KG1 (cell line): ENCODE data around the gene NKX3-2.

Experiments used
- DNase-seq: peaks from one replicate; lab custom pipeline; 2025; lab: John Stamatoyannopoulos, UW

NKX3-2 gene

GRCh38 chr4:13545394-13545808 lies 1.1 kb upstream of the NKX3-2 start:
- DNase-seq: no peak

DNA sequence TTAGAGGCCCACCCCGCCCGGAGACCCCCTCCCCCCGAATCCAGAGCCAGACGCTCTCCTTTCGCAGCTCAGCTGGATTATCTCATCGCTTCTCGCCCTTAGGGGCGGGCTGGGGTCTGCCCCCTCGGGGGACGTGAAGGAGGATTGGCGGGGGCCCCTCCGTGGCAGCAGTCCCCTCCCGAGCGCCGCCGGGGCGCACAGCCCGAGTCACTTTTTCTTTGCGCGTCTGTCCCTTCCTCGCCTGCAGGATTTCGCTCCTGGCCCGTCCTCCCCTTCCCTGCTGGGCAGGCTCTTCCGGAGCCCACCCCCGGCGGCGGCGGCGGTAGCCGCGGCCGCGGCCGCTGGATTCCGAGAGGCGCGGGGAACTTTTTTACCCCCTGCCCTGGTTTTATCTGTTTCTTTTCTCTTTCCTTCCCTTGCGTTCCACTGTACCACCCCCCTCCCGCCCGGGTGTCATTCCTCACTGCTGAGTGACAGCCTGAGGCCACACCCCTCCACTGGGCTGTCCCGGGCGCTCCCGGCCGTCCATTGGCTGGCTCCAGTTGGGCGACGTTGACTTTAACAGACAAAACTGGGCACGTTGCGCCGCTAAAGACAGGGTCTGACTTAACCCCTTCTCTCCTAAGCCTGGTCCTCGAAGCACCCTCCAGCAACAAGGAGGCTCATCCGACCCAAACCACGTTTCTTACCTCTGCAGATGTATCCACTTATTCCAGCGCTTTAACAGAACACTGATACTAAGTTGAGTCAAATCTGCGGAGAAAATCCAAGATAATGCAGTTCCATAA lies 492 bp upstream of the NKX3-2 start:
- DNase-seq: no peak

DNA sequence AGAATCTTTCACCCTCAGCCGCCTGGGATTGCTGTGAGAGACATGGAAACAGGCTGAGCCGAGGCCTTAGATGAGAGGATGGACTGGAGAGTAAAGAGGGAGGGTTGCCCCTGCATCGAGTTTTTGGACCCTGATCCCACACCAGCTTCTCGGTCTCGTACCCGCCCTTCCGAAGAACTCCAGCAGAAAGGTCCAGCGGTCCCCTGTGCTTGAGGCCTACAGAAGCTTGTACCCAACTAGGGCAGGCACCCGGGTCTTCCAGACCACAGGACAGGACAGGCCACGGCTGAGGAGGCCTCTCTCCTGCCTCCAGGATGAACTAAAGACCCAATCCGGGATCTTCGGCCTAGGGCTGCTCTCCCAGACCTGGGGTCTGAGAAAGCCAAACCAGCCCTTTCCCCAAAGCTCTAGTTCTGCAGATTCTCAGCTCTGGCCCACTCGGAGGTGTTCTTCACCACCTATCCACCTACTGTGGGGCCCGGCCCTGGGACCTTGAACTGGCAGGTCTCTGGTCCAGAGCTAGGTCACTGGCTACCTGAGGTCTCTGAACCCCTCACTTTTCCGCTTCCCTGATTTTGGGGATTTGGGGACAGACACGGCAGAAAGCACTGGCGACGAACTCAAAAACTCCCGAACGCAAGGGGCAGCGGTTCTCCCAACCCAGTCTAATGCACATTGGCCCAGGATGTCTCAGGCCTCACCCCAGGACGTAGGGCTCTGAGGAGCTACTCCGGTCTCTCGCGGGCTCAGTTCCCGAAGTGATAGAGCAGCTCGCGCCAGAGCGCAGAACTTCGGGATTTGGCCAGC lies 1.1 kb downstream of the NKX3-2 start:
- no peak for DNase-seq

DNA sequence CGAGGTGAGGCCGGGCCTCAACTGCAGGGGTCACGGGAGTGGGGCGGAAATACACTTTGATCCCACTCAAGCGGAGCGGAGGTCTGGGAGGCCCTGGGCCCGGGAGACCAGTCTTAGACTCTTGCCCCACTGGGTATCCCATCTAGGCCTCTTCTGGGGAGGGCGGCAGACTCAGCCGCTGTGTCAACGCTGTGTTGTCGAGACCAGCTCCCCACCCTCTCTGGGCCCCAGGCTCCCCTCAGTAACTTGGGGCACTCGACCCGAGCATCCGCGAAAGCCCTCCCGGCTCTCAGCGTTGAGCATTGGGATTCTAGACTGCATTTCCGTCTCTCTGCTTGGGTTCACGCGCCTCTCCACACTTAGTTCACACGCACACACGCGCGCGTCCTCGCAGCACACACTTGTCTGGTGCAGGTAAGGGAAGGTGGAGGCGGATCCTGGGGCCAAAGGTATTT lies 1.7 kb downstream of the NKX3-2 start:
- no peak for DNase-seq

- no peak for DNase-seq
Measured at GRCh38 chr4:13541720-13542576, 2.4 kb downstream of the NKX3-2 start.

- no peak for DNase-seq
Measured at GRCh38 chr4:13541176-13541604, 3.1 kb downstream of the NKX3-2 start.

DNA sequence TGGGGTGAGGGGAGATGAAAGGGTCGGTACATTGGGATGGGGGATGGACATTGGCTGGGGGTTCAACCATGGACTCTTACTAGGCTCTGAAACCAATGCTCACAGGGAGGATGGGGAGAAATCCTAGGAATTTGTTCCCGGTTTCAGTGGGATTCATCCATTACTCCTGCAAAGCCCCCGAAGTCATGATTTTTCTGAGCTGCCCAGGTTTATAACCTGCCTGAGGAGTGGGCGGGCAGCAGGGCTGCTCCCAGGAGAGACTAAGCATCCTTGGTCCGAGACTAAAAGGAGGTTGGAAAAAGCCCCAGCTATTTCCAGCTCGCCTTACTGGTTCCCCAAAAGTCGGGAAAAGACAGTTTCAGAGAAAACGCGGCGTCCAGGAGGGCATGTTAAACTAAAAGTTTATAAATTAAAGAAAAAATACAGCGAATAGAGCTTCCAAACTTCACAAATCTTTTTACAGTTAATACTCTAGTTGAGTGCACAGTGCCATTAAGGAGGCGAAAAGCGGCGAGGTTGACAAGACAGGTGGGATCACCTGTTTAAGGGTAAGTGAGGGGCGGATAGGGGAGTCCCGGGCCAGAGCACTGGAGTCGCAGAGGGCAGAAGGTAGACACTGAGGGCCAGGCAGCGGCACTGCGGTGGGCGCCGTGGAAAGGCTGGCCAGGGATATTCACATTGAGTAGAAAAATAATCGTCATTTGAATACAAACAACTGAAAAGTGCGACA lies 3.7 kb downstream of the NKX3-2 start:
- DNase-seq: no peak

DNA sequence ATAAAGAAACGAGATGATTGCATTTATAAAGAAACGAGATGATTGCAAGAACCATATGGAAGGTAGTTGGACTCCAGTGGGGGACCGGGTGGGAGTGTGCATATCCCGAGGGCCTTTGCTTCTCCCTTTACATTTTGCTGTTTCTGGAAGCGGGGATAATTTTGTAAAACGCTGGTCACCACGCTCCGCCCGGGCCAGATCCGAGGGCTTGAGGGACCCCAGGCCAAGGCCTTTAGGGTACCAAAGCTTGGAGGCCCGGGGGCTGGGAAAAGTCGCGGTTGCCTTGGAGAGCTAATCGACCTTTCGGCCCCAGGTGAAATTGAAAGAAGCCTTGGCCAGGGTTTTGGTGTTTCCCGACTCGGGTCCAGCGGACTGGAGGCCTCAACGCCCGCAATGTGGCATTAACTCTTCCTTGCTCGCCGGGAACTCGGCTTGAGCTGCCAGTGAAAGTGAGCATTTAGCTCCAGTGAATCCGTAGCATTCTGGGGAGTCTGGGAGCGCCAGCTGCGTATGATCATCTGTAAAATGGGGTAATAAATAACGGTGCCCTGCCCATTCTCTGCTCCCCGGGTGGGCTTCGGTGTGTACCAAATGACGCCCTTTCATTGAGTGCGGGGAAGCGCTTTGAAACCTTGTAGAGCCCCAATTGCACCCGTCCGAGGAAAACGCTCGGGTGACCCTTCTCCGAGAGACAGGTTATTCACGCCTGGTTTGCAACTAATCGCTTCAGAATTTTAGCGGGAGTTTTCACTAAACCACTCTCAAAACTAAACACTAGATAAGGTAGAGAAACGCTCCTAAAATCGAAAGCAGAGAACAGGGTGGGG lies 4.5 kb downstream of the NKX3-2 start:
- DNase-seq: no peak

GRCh38 chr4:13539047-13539618 lies 5.2 kb downstream of the NKX3-2 start:
- DNase-seq: no peak

- DNase-seq: no peak
Measured at GRCh38 chr4:13538427-13538973, 5.8 kb downstream of the NKX3-2 start.

DNA sequence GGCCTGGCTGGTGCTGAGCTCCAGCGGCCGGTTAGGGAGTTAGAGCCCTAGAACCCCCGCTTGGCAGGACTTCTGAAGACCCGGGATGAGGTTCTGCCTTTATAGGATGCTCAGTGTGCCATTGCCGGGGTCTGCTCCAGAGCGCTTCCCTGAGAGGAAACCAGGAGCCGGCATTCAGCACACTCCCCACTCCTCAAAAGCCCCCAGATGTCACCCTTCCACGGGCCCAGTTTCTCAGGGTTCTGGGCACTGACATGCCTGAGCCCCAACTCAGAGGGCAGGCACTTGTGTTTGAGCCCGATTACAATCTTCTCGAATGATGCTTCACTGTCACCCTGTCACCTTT lies 6.5 kb downstream of the NKX3-2 start:
- no peak for DNase-seq

- DNase-seq: no peak
Measured at GRCh38 chr4:13537011-13537831, 7.1 kb downstream of the NKX3-2 start.

- no peak for DNase-seq
Measured at GRCh38 chr4:13536607-13537006, 7.7 kb downstream of the NKX3-2 start.

DNA sequence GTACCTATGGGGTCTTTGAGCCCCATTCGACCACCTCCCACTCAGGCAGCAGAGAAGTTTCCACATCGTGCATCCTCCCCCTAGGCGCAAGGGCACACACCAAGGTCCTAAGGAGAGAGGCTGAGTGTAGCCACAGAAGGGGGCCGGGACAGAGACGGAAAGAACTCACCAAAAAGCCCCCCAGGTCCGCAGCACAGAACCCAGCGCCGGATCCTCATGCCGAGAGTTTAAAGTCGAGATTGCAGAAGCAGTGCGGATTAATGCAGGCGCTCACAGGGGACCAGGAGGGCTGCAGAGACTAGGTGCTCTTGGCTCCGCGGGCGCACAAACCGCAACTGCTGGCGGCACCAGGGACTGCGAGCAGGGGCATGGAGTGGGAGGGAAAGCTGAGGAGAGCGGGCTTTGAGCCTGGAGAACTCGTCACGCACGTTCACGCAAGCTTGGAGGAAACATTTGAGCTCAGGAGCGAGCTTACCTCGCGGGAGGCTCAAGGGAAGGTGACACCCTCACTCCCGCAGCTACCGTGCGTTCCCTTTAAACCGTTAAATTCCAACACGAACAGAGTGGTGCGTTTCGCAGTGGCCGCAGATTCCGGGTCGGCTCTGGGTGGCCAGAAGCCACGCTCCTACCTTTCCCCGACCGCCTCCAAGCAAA lies 8.5 kb downstream of the NKX3-2 start:
- no peak for DNase-seq

GRCh38 chr4:13535118-13535517 lies 9.2 kb downstream of the NKX3-2 start:
- DNase-seq: no peak

DNA sequence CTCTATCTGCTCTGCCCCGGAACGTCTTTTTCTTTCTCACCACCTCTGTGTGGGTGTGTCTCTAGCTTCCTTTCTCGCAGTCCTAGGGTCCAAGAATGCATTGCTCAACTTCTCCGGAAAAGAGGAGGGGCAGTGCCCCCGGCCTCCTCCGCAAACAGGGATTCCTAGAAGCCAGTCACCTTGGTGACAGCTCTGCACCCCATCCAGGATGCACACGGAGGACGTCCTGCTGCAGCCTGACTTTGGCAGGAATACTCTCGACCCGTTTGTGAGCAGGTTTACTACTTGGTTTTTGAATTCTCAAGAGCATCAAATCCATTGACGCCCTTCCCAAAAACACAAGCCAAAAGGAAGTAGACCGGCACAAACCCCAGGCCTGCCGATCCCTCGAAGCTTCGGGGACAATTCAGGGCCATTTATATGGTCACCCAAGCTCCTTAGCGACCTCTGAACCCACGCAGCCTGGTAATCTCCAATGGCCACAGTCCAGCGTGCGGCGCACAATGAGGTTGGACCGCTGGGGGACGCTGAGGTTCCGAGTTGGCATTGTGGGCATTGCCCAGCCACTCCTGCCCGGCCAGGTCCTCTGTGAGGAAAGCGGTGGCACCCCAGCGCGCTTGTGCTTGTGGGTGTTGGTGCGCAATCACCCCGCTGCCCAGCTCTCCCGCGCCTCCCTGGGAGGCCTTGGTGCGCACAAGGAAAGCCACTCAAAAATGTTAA lies 9.8 kb downstream of the NKX3-2 start:
- no peak for DNase-seq

- no peak for DNase-seq
Measured at GRCh38 chr4:13533670-13534343, 10.5 kb downstream of the NKX3-2 start.

DNA sequence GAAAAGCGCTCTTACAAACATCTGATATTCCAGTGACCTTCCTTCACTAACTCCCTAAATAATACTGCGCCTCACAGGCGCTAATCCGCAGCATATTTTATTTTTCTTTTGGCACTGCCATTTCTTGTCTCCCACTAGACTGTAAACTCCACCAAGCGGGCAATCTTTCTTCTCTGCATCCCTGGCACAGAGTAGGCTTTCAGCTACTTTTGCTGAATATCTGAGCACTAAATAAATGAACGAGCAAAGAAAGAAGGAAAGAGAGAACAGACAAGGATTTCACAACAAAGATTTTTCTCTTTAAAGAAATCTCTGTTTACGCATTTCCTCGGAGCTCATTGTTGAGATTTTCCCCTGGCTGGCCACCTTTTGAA lies 12.7 kb downstream of the NKX3-2 start:
- no peak for DNase-seq
